Measurements from ENCODE around the gene MGAT5. TPM values are rescaled to one million over a fixed set of nuclear protein-coding genes. Genes with fewer than 3 reads are reported as not detected.

MGAT5 gene
- total RNA-seq, 1 donor from 2014 or later: 21.2 TPM

DNA sequence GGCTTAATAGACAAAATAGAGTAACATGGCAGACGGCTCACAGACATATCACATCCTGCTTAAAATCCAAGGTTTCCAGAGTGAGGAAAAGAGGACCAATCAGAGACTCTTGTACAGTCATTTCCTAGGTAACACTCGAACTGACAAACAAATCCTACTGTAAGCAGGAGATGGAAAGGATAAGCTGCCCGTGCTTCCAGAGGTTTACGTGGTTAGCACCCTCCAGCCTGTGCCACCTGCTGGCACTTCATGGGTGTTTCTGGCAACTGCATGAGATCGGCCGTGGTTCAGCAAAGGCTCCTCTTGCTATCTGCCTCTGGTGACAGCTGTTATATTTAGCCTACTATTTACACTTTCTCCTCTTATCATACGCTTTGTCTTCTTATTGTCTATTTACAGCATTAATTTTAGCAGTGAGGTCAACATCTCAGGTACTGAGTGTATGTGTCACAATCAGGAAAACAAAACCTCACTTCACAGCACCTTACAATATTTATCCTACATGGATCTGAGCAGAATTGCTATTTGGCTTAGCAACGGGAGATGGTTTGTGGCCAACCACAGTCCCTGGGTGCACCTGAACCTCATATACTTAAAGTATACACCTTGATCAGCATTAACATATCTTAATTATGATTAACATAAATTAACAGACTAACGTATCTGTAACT is 238.0 kb downstream of the MGAT5 start:
- TF ChIP-seq EZH2phosphoT487 (IDR thresholded peaks at IDR 0.05): no peak
- no peak for TF ChIP-seq EZH2 (IDR thresholded peaks at IDR 0.05)
- TF ChIP-seq, protein P1, sequence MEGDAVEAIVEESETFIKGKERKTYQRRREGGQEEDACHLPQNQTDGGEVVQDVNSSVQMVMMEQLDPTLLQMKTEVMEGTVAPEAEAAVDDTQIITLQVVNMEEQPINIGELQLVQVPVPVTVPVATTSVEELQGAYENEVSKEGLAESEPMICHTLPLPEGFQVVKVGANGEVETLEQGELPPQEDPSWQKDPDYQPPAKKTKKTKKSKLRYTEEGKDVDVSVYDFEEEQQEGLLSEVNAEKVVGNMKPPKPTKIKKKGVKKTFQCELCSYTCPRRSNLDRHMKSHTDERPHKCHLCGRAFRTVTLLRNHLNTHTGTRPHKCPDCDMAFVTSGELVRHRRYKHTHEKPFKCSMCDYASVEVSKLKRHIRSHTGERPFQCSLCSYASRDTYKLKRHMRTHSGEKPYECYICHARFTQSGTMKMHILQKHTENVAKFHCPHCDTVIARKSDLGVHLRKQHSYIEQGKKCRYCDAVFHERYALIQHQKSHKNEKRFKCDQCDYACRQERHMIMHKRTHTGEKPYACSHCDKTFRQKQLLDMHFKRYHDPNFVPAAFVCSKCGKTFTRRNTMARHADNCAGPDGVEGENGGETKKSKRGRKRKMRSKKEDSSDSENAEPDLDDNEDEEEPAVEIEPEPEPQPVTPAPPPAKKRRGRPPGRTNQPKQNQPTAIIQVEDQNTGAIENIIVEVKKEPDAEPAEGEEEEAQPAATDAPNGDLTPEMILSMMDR (IDR thresholded peaks at IDR 0.05): no peak
- H3K9me3 ChIP-seq (ENCODE audit: low read depth): no peaks in the 10 kb centered on the region
- no peaks in the 10 kb centered on the region for H3F3A ChIP-seq (ENCODE audit: low read depth)
- H3K4me1 ChIP-seq: peaks cover 4% of the 10 kb centered on the region
- Mint-ChIP-seq H3K27me3 (ENCODE audit: insufficient read depth, low read depth) (peaks cover 4% of the 10 kb centered on the region), H3K36me3 (no peaks in the 10 kb centered on the region), H3K27ac (no peak overlapping the region), H3K9me3 (no peaks in the 10 kb centered on the region), H3K4me1 (no peaks in the 10 kb centered on the region), H3K4me3 (no peak overlapping the region)
- H3K27me3 ChIP-seq: no peaks in the 10 kb centered on the region
- H3K36me3 ChIP-seq: no peaks in the 10 kb centered on the region
- no peak overlapping the region for H3K27ac ChIP-seq
- H3K4me2 ChIP-seq: no peak overlapping the region
- H3K9ac ChIP-seq: no peak overlapping the region
- H3K4me3 ChIP-seq: no peak overlapping the region
- no peaks in the 10 kb centered on the region for H3K79me2 ChIP-seq (ENCODE audit: low read depth)
- no peak for DNase-seq (ENCODE audit: low spot score)
- H2AFZ ChIP-seq (replicated peaks): no peak overlapping the region
- H4K20me1 ChIP-seq (ENCODE audit: low read depth): no peaks in the 10 kb centered on the region

DNA sequence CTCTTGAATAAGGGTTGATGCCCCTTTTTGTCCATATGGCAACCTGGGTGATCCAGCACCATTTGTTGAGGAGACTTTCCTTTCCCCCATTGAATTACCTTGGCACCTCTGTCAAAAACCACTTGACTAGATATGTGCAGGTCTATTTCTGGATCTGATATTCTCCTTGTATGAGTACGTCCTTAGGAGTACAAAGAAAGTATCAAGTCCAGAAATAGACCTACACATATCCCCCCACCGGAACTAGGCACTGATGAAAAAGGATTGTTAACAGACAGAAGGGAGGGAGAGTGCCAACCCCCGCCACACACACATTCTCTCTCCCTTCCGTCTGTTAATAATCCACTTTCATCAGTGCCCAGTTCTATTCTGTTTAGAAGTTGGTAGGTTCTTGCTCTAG is 239.9 kb downstream of the MGAT5 start:
- no peak for TF ChIP-seq EZH2phosphoT487 (IDR thresholded peaks at IDR 0.05)
- TF ChIP-seq, protein P1 (IDR thresholded peaks at IDR 0.05): no peak
- no peak for TF ChIP-seq EZH2 (IDR thresholded peaks at IDR 0.05)

DNA sequence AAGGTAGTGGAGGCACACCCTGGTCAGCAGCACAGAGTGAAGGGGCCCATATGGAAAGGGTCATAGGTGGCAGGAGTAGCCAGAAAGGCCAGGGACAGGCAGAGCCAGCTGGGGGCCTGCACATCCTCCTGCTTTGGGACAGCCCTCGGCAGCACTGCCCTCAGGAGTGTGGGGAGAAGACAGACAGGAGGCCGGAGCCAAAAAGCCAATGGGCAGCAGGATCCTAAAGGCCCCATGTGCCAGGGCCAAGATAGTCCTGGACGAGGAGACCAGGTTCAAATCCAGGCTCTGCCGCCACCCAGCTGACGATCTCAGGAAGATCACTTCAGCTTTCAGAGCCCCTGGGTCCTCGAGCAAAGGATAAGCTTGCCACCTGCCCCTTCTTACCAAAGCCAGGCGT is 244.8 kb downstream of the MGAT5 start:
- H3K36me3 Mint-ChIP-seq: no peaks in the 10 kb centered on the region
- Histone ChIP-seq H3F3A (ENCODE audit: low read depth) (no peaks in the 10 kb centered on the region), H3K4me3 (no peak overlapping the region), H3K79me2 (ENCODE audit: low read depth) (no peaks in the 10 kb centered on the region), H2AFZ (replicated peaks) (no peak overlapping the region), H3K27ac (no peak overlapping the region), H3K4me1 (peaks cover 13% of the 10 kb centered on the region), H3K36me3 (no peaks in the 10 kb centered on the region), H4K20me1 (ENCODE audit: low read depth) (no peaks in the 10 kb centered on the region), H3K9me3 (ENCODE audit: low read depth) (no peaks in the 10 kb centered on the region), H3K9ac (no peak overlapping the region), H3K4me2 (no peak overlapping the region), H3K27me3 (no peaks in the 10 kb centered on the region)
- no peak overlapping the region for H3K4me3 Mint-ChIP-seq
- H3K4me1 Mint-ChIP-seq: peaks cover 6% of the 10 kb centered on the region
- H3K27me3 Mint-ChIP-seq (ENCODE audit: insufficient read depth, low read depth): peaks cover 4% of the 10 kb centered on the region
- no peaks in the 10 kb centered on the region for H3K9me3 Mint-ChIP-seq
- DNase-seq (ENCODE audit: low spot score): no peak
- no peak overlapping the region for H3K27ac Mint-ChIP-seq
- TF ChIP-seq, protein P1 (IDR thresholded peaks at IDR 0.05): no peak
- TF ChIP-seq EZH2phosphoT487 (IDR thresholded peaks at IDR 0.05) (no peak), EZH2 (IDR thresholded peaks at IDR 0.05) (no peak)

More for the DNA sequence above, 239.9 kb downstream of the MGAT5 start:
- no peaks in the 10 kb centered on the region for H3K4me1 Mint-ChIP-seq
- H3K4me3 Mint-ChIP-seq: no peak overlapping the region
- DNase-seq (ENCODE audit: low spot score): no peak
- no peaks in the 10 kb centered on the region for H3K9me3 ChIP-seq (ENCODE audit: low read depth)
- no peaks in the 10 kb centered on the region for H3K4me1 ChIP-seq
- no peak overlapping the region for H3K4me2 ChIP-seq
- no peak overlapping the region for H2AFZ ChIP-seq (replicated peaks)
- H3K9ac ChIP-seq: no peak overlapping the region
- H3K27ac Mint-ChIP-seq: no peak overlapping the region
- H3K27me3 Mint-ChIP-seq (ENCODE audit: insufficient read depth, low read depth): peaks cover 4% of the 10 kb centered on the region
- no peak overlapping the region for H3K27ac ChIP-seq
- no peak overlapping the region for H3K4me3 ChIP-seq
- no peaks in the 10 kb centered on the region for H3K27me3 ChIP-seq
- no peaks in the 10 kb centered on the region for H3K9me3 Mint-ChIP-seq
- no peaks in the 10 kb centered on the region for H3F3A ChIP-seq (ENCODE audit: low read depth)
- no peaks in the 10 kb centered on the region for H4K20me1 ChIP-seq (ENCODE audit: low read depth)
- no peaks in the 10 kb centered on the region for H3K36me3 Mint-ChIP-seq
- H3K79me2 ChIP-seq (ENCODE audit: low read depth): no peaks in the 10 kb centered on the region
- no peaks in the 10 kb centered on the region for H3K36me3 ChIP-seq
